ENCODE results near the gene KANSL2.

DNA sequence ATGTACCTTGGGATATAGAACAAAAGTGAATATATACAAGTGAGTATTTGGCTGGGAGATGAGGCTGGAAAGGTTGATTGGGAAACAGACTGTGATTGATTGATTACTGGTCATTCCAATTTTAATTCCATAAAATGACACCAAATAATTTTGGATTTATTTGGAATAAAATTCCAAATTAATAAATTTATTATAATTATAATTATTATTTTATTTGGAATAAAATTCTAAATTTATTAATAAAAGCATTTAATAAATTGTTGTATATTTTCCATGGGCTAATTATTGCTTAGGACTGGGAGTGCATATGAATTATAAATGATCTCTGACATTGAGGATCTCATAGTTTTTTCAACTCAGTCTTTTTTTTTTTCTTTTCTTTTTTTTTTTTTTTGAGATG is 51.7 kb downstream of the KANSL2 start:
- TF ChIP-seq POLR2A (IDR thresholded peaks at IDR 0.05): no peak
- no peak for TF ChIP-seq CTCF (IDR thresholded peaks at IDR 0.05)
- TF ChIP-seq POLR2AphosphoS5 (IDR thresholded peaks at IDR 0.05): no peak
- TF ChIP-seq EP300 (IDR thresholded peaks at IDR 0.05; ENCODE audit: low read depth): no peak

All from transverse colon (tissue), 4 donors.